Measurements from ENCODE around the gene CBX8. TPM values are rescaled to one million over a fixed set of nuclear protein-coding genes. Genes with fewer than 3 reads are reported as not detected.

CBX8 gene
- total and polyA plus RNA-seq, 2 of the 13 experiments (the other 11 are each of a cell fraction or from before 2014, with no cell fraction given): 0.34 to 12.6 TPM

DNA sequence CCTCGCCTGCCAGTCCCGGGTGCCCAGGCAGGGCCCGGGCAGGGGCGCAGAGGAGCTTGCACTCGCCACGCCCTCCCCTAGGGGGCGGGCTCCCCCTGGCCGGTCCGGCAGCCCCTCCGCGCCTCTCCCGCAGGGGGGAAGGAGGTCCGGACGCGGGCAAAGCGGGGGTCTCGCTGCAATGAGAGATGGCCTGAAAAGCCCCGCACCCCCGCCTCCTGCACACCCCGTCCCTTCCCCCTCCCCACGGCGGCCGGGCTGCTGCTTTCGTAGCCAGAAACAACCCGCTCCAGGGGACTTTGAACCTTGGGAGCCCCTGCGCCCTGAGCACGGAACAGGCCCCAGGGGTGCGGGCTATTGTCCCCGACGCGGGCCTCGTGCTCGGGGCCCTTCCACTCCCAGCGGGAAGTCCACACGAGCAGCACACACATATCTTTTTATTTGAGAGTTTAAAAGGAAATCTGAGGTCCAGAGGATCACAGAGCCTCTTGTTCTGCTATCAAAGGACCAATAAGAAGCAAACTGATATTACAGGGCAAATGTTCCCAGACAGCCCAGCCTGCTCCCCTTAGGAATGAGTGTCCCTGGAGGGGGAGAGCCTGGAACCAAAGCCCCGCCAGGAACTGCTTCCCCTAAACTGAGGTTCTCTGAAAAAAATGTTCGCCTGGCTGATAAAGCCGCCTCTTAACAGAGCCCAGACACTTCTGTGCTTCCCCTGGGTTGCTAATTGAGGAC is 48.2 kb upstream of the CBX8 start (continued):
- TF ChIP-seq, protein P1, sequence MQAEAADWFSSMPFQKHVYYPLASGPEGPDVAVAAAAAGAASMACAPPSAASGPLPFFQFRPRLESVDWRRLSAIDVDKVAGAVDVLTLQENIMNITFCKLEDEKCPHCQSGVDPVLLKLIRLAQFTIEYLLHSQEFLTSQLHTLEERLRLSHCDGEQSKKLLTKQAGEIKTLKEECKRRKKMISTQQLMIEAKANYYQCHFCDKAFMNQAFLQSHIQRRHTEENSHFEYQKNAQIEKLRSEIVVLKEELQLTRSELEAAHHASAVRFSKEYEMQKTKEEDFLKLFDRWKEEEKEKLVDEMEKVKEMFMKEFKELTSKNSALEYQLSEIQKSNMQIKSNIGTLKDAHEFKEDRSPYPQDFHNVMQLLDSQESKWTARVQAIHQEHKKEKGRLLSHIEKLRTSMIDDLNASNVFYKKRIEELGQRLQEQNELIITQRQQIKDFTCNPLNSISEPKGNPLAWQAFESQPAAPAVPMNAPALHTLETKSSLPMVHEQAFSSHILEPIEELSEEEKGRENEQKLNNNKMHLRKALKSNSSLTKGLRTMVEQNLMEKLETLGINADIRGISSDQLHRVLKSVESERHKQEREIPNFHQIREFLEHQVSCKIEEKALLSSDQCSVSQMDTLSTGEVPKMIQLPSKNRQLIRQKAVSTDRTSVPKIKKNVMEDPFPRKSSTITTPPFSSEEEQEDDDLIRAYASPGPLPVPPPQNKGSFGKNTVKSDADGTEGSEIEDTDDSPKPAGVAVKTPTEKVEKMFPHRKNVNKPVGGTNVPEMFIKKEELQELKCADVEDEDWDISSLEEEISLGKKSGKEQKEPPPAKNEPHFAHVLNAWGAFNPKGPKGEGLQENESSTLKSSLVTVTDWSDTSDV (CRISPR knock-in tag; IDR thresholded peaks at IDR 0.05): no peak
- TF ChIP-seq, protein P2, sequence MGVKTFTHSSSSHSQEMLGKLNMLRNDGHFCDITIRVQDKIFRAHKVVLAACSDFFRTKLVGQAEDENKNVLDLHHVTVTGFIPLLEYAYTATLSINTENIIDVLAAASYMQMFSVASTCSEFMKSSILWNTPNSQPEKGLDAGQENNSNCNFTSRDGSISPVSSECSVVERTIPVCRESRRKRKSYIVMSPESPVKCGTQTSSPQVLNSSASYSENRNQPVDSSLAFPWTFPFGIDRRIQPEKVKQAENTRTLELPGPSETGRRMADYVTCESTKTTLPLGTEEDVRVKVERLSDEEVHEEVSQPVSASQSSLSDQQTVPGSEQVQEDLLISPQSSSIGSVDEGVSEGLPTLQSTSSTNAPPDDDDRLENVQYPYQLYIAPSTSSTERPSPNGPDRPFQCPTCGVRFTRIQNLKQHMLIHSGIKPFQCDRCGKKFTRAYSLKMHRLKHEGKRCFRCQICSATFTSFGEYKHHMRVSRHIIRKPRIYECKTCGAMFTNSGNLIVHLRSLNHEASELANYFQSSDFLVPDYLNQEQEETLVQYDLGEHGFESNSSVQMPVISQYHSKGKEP (CRISPR knock-in tag; IDR thresholded peaks at IDR 0.05): no peak; the same call in 1 of the 2 replicates
- TF ChIP-seq, protein P3, sequence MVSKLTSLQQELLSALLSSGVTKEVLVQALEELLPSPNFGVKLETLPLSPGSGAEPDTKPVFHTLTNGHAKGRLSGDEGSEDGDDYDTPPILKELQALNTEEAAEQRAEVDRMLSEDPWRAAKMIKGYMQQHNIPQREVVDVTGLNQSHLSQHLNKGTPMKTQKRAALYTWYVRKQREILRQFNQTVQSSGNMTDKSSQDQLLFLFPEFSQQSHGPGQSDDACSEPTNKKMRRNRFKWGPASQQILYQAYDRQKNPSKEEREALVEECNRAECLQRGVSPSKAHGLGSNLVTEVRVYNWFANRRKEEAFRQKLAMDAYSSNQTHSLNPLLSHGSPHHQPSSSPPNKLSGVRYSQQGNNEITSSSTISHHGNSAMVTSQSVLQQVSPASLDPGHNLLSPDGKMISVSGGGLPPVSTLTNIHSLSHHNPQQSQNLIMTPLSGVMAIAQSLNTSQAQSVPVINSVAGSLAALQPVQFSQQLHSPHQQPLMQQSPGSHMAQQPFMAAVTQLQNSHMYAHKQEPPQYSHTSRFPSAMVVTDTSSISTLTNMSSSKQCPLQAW (CRISPR knock-in tag; IDR thresholded peaks at IDR 0.05): peak; percentile 40; the same call in 1 of the 2 replicates
- TF ChIP-seq TCF7L2 (IDR thresholded peaks at IDR 0.05; ENCODE audit: low read depth, low read length) (no peak), ZNF552 (CRISPR knock-in tag; IDR thresholded peaks at IDR 0.05; ENCODE audit: borderline replicate concordance) (peak; percentile 84), ZNF138 (CRISPR knock-in tag; IDR thresholded peaks at IDR 0.05; ENCODE audit: low read depth) (no peak), MEIS2 (CRISPR knock-in tag; IDR thresholded peaks at IDR 0.05) (peak; percentile 84), NFYB (CRISPR knock-in tag; IDR thresholded peaks at IDR 0.05) (no peak; the same call in 1 of the 2 replicates), RARA (CRISPR knock-in tag; IDR thresholded peaks at IDR 0.05) (peak; percentile 61; the same call in 1 of the 2 replicates), RNF2 (conservative IDR thresholded peaks at IDR 0.05; ENCODE audit: low read depth) (peak; percentile 67; the same call in 1 of the 2 replicates), BORCS8-MEF2B (CRISPR knock-in tag; IDR thresholded peaks at IDR 0.05) (peak; percentile 92), NFE2L1 (CRISPR knock-in tag; IDR thresholded peaks at IDR 0.05; ENCODE audit: borderline replicate concordance) (no peak)
- TF ChIP-seq, protein P4, sequence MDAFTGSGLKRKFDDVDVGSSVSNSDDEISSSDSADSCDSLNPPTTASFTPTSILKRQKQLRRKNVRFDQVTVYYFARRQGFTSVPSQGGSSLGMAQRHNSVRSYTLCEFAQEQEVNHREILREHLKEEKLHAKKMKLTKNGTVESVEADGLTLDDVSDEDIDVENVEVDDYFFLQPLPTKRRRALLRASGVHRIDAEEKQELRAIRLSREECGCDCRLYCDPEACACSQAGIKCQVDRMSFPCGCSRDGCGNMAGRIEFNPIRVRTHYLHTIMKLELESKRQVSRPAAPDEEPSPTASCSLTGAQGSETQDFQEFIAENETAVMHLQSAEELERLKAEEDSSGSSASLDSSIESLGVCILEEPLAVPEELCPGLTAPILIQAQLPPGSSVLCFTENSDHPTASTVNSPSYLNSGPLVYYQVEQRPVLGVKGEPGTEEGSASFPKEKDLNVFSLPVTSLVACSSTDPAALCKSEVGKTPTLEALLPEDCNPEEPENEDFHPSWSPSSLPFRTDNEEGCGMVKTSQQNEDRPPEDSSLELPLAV (CRISPR knock-in tag; conservative IDR thresholded peaks at IDR 0.05; ENCODE audit: low read depth): no peak
- TF ChIP-seq, protein P5, sequence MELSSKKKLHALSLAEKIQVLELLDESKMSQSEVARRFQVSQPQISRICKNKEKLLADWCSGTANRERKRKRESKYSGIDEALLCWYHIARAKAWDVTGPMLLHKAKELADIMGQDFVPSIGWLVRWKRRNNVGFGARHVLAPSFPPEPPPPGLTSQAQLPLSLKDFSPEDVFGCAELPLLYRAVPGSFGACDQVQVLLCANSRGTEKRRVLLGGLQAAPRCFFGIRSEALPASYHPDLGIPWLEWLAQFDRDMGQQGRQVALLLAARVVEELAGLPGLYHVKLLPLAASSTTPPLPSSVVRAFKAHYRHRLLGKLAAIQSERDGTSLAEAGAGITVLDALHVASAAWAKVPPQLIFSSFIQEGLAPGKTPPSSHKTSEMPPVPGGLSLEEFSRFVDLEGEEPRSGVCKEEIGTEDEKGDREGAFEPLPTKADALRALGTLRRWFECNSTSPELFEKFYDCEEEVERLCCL (CRISPR knock-in tag; IDR thresholded peaks at IDR 0.05; ENCODE audit: borderline replicate concordance): no peak
- TF ChIP-seq, protein P6, sequence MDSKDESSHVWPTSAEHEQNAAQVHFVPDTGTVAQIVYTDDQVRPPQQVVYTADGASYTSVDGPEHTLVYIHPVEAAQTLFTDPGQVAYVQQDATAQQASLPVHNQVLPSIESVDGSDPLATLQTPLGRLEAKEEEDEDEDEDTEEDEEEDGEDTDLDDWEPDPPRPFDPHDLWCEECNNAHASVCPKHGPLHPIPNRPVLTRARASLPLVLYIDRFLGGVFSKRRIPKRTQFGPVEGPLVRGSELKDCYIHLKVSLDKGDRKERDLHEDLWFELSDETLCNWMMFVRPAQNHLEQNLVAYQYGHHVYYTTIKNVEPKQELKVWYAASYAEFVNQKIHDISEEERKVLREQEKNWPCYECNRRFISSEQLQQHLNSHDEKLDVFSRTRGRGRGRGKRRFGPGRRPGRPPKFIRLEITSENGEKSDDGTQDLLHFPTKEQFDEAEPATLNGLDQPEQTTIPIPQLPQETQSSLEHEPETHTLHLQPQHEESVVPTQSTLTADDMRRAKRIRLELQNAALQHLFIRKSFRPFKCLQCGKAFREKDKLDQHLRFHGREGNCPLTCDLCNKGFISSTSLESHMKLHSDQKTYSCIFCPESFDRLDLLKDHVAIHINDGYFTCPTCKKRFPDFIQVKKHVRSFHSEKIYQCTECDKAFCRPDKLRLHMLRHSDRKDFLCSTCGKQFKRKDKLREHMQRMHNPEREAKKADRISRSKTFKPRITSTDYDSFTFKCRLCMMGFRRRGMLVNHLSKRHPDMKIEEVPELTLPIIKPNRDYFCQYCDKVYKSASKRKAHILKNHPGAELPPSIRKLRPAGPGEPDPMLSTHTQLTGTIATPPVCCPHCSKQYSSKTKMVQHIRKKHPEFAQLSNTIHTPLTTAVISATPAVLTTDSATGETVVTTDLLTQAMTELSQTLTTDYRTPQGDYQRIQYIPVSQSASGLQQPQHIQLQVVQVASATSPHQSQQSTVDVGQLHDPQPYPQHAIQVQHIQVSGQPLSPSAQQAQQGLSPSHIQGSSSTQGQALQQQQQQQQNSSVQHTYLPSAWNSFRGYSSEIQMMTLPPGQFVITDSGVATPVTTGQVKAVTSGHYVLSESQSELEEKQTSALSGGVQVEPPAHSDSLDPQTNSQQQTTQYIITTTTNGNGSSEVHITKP (CRISPR knock-in tag; IDR thresholded peaks at IDR 0.05; ENCODE audit: low read depth): peak; percentile 60; the same call in 1 of the 2 replicates

Data from HepG2 (cell line).